Right renal pelvis (tissue), 4 donors: Measurements from ENCODE around the gene SENP7. TPM values are rescaled to one million over a fixed set of nuclear protein-coding genes. Genes with fewer than 3 reads are reported as not detected.
"Not testable (repeated sequence)": the region's sequence is repeated elsewhere in the genome, so short reads cannot be mapped to it uniquely, and the experiment has no call there.

ENCODE experiments used
- DNase-seq, 4 donors: peaks; one replicate each; pipeline ENCODE4 v3.0.0-alpha.2; 2013; ENCODE audit warnings: low read depth in 4 of 4, low spot score in 3 of 4, missing footprints in 1 of 4
- polyA plus RNA-seq, 4 donors: library from polyadenylated mRNA; unstranded; fragments of 120-200 nt; gene quantifications; one replicate each; pipeline ENCODE4 v1.2.1, GENCODE V29; 2013; ENCODE audit not compliant: insufficient read length in 4 of 4

SENP7 gene
- 10 to 100 TPM; 59.6 to 85.8 (median 80.2) TPM for polyA plus RNA-seq

DNA sequence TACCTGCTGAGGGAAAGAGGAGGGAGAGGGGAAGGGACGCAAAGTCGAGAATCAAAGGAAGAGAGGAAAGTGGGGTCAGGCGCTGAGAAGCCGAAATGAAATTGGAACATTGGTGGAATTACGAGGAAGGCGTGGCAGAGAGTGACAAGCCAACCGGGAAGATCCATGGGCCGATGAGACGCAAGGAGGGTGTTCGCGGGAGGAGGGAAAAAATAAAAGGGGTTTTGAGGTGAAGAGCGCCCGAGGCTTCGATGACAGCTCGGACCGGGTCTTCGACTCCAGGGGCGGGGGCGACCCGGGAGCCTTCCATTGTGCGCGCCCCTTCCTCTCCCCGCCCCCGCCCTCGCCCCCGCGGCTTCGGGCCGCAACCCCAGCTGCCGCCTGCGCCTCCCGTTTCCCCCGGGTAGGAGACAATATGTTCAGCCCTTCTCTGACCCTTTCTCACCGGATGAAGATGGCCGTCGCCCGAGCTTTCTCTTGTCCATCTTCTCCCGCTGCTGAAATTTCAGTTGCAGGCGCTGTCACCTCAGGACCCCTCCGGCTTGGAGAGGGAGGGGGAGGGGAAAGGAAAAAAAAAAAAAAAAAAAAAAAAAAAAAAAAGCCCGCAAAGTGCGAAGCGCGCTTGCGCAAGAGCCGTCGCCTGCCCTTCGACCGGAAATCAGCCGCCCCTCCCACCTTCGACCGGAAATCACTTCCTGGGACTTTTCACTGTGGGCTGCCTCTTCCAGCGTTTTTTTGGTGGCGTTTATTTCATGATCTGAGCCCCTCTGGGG is at the start of gene SENP7:
TSS of gene SENP7 (minus strand) at position 567 of the 773 bp plus-strand sequence. CDS start at position 485, 82 bp downstream.
- DNase-seq: peak; percentile 77 to 83 (median 80)

- DNase-seq: peak; percentile 86 to 94 (median 89)
Measured at GRCh38 chr3:101561630-101562328, 48.8 kb upstream of the SENP7 start, which contains the start of gene TRMT10C. TSS of gene TRMT10C (plus strand) at chr3:101561868. CDS start at chr3:101564782, 2,914 bp downstream.

GRCh38 chr3:101556064-101556463 is 43.1 kb upstream of the SENP7 start:
- DNase-seq: no peak

- not testable (repeated sequence) for DNase-seq
Measured at GRCh38 chr3:101553381-101553780, 40.4 kb upstream of the SENP7 start.

DNA sequence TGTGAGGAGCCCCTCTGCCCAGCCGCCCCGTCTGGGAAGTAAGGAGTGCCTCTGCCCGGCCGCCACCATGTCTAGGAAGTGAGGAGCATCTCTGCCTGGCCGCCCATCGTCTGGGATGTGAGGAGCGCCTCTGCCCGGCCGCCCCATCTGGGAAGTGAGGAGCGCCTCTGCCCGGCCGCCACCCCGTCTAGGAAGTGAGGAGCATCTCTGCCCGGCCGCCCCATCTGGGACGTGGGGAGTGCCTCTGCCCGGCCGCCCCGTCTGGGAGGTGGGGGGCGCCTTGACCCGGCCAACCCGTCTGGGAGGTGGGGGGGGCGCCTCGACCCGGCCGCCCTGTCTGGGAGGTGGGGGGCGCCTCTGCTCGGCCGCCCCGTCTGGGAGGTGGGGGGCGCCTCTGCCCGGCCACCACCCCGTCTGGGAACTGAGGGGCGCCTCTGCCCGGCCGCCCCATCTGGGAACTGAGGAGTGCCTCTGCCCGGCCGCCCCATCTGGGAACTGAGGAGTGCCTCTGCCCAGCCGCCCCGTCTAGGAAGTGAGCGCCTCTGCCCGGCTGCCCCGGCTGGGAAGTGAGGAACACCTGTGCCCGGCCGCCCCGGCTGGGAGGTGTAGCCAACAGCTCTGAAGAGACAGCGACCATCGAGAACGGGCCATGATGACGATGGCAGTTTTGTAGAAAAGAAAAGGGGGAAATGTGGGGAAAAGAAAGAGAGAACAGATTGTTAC is 38.5 kb upstream of the SENP7 start:
- DNase-seq: not testable (repeated sequence)

DNA sequence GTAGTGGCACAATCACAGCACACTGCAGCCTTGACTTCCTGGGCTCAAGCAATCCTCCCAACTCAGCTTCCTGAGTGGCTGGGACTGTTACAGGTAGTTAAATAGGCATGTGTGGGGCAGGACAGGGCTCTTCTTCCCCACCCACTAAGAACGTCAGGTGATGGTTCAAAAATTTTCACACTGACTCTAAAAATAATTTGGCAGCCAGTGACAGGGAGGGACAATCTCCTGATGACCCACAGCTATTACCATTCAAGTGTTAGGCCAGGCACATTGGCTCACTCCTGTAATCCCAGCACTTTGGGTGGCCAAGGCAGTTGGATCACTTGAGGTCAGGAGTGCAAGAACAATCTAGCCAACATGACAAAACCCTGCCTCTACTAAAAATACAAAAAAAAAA is 36.5 kb upstream of the SENP7 start:
- no peak for DNase-seq

DNA sequence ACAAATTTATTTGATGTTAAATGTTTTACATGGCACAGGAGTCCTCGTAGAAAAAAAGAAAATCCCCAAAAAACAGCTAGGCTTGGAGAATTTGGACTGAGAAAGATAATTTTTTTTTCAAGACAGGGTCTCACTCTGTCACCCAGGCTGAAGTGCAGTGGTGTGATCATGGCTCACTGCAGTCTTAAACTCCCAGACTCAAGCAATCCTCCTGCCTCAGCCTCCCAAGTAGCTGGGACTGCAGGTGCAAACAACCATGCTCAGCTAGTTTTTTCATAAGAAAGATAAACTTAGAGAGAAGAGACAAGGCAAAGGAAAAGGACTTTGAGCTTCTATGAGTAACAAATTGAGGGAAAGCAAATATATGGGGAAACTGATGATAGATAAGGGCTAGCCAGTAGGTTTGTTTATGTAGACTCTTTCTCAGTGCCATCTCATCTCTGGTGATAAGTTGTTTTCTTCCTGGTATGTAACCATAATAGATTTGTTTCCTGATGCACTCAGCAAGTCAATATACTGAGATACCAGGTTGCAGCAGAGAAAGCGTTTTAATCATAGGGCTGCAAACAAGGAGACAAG is 35.6 kb upstream of the SENP7 start:
- no peak for DNase-seq

GRCh38 chr3:101544161-101544850 is 31.3 kb upstream of the SENP7 start:
- DNase-seq: no peak

DNA sequence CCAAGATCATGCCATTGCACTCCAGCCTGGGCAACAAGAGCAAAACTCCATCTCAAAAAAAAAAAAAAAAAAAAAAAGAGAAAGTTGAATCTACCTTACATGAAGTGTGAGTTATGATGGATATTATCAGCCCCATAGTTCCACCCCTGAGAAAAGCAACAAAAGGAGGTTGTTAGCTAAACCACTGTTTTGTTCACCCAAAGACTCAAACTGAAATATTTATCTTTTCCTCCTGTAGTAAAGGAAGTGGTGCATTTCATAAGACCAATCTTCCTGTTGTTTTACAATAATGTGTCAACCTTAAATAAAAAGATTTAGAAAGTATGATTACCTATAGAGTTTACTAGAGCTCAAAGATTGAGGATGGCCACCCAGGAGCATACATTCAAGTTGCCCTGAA is 29.9 kb upstream of the SENP7 start:
- no peak for DNase-seq

- not testable (repeated sequence) for DNase-seq
Measured at GRCh38 chr3:101536955-101537354, 23.9 kb upstream of the SENP7 start.

DNA sequence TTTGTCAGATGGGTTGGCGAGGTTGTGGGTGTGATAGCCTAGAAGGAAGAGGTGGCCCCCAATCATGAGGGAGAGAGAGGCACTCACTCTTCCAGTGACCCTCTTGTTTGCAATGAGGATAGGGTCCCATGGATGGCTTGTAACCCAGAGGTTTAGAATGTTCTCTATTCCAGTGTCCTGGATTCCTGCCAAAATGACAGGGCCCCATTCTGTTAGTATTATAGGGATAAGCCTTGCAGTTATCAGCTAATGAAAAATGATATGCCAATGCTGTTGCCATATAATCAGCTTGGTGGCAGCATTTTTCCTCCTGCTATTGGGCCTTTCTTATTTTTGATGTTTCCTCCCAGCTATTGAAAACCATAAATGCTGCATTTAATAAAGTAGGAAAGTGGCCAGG is 23.3 kb upstream of the SENP7 start:
- DNase-seq: no peak

GRCh38 chr3:101535221-101535620 is 22.2 kb upstream of the SENP7 start:
- no peak for DNase-seq

DNA sequence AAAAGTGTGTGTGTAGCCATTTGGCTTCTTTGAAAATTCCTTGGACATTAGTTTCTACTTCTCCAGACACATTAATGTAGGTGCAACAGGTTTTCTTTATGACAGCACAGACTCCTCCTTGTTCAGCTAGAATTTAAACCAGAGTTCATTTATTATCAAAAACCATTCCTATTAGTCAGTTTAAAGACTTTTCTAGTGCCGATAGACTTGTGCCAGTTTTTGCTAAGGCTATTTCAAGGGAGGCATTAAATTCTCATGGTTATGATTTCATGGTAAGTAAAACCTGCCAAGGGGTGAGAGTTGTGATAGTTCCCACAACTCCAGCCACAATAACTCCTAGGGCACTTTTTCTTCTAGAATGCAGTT is 20.6 kb upstream of the SENP7 start:
- DNase-seq: no peak

DNA sequence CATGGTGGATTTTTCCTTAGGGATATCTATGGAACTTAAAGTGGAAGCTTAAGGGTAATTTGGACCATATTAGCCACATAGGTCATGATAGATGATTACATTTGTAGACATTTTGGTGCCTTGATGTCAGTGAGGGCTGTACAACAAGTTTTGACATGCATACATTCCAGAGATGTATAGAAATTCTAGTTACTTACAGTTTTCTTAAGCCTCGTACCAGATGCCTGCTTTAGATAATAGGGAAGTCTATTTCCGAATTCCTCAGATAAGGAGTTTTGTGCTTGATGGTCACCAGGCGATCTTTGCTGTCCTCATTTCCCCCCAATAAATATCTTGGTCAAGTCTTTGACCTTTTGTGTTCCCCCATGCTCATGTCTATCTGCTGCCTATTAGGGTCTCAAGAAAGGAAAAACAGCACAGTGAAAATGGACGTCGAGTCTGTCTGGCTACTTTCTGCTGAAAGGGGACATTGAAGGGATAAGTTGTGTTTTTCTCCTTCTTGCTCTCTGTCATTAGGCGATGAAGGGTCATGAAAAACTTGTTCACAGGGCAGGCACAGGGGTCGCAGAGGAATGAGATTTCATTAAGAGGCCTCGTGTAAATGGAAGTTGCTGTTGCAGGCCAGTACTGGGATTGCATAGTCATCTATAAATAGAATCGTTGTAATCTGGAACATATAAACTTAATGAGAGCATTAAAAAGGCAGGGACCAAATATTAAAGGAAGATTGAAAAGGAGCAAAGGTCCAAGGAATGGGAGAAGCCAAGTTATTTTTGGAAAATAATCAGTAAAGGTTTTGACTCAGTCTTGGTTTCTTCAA is 20.0 kb upstream of the SENP7 start:
- no peak for DNase-seq

DNA sequence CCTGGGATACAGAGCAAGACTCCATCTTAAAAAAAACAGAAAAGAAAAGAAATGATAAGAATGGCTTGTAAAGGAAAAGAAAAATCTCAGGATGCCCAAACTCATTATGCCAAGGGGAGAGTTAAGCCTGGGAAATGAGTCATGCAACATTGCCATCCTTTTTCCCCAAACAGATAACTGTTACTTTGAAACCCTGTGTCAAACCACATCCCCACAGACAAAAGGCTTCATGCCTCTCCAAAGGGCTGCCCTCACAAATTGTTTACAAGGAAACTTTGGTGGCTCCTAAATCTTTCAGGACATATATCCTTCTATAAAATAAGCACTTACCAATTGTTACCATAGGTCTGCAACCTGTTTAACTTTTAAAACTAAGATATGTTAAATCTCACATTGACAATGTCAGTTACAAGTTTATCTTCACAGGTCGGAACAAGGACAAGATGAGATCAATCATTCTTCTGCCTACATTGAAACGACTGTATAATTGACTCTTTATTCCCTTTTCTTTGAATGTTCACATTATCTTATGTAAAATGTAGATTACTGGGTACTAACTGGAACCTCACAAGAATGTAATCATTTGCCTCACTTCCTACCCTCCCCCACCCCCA is 18.6 kb upstream of the SENP7 start:
- DNase-seq: no peak

GRCh38 chr3:101530686-101531047 is 17.7 kb upstream of the SENP7 start:
- no peak for DNase-seq

- DNase-seq: no peak
Measured at GRCh38 chr3:101529816-101530685, 17.0 kb upstream of the SENP7 start.

DNA sequence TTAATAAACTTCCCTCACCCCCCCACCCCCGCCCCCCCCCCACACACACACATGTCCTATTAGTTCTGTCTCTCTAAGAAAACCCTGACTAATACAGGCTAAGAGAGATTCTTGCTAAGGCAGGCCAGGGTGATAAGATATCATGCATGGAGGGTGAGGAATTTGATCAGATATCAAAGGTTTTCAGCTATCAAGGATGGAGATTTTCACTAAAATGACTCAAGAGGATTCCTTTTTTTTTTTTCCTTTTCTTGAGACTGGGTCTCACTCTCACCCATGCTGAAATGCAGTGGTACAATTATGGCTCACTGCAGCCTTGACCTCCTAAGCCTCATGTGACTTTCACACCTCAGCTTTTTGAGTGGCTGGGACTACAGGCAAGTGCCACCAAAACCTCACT is 14.9 kb upstream of the SENP7 start:
- no peak for DNase-seq
